ELR (cell line): ENCODE data around the gene RUNX3.

Experiments used
- DNase-seq: peaks from one replicate; pipeline ENCODE4 v3.0.0-alpha.2; 2015; ENCODE audit warnings: low read depth

Gene RUNX3

GRCh38 chr1:24963099-24963872 lies 33.2 kb upstream of the RUNX3 start:
- DNase-seq = no peak

- DNase-seq = no peak
These were observed 32.1 kb upstream of the RUNX3 start for GRCh38 chr1:24961961-24962861.

GRCh38 chr1:24961334-24961733 lies 31.3 kb upstream of the RUNX3 start:
- no peak for DNase-seq

- no peak for DNase-seq
These were observed 30.2 kb upstream of the RUNX3 start for GRCh38 chr1:24960071-24960801.

GRCh38 chr1:24959623-24959975 lies 29.5 kb upstream of the RUNX3 start:
- peak; percentile 62 for DNase-seq

GRCh38 chr1:24958766-24959622 lies 28.9 kb upstream of the RUNX3 start:
- DNase-seq = no peak

GRCh38 chr1:24957808-24958752 lies 28.0 kb upstream of the RUNX3 start:
- no peak for DNase-seq

GRCh38 chr1:24957016-24957807 lies 27.1 kb upstream of the RUNX3 start:
- DNase-seq = no peak

- no peak for DNase-seq
These were observed 25.8 kb upstream of the RUNX3 start for GRCh38 chr1:24955779-24956365.

- DNase-seq = peak; percentile 96
These were observed 25.1 kb upstream of the RUNX3 start for GRCh38 chr1:24955161-24955560.

- DNase-seq = no peak
These were observed 24.6 kb upstream of the RUNX3 start for GRCh38 chr1:24954631-24955030.

GRCh38 chr1:24954022-24954421 lies 23.9 kb upstream of the RUNX3 start:
- no peak for DNase-seq

- DNase-seq = peak; percentile 64
These were observed 22.4 kb upstream of the RUNX3 start for GRCh38 chr1:24952413-24952841.

GRCh38 chr1:24951810-24952412 lies 21.8 kb upstream of the RUNX3 start:
- peak; percentile 49 for DNase-seq

GRCh38 chr1:24951337-24951736 lies 21.3 kb upstream of the RUNX3 start:
- no peak for DNase-seq

- DNase-seq = peak; percentile 94
These were observed 19.3 kb upstream of the RUNX3 start for GRCh38 chr1:24949331-24949881.

GRCh38 chr1:24948079-24948827 lies 18.2 kb upstream of the RUNX3 start:
- DNase-seq = no peak
